ENCODE results near the gene BPIFA3. TPM values are rescaled to one million over a fixed set of nuclear protein-coding genes. Genes with fewer than 3 reads are reported as not detected.

Gene BPIFA3
- total RNA-seq (2021; ENCODE audit: unreplicated experiment), result not detected
- not detected in 2 replicates for polyA plus RNA-seq (2012)
- not detected for Bru-seq, nascent RNA
- not detected for BruChase-seq, experiment 1, labeled RNA remaining after a 6-hour chase
- BruChase-seq, experiment 2, labeled RNA remaining after a 2-hour chase, result not detected
- long read RNA-seq, result 0 reads

- no TSS peak for BruUV-seq (replicated peaks)
- Histone ChIP-seq H3K79me2 (ENCODE audit: insufficient read depth, low read length) (no peaks in the 10 kb centered on the region), H4K20me1 (ENCODE audit: insufficient read depth) (no peaks in the 10 kb centered on the region), H3K9me3 (ENCODE audit: control insufficient read depth in 1 of 2, insufficient read depth in 1 of 2, low read depth in 1 of 2, low read length in 2 of 2) (no peaks in the 10 kb centered on the region), H3K9me2 (ENCODE audit: insufficient read depth) (no peaks in the 10 kb centered on the region), H3K36me3 (ENCODE audit: control insufficient read depth in 1 of 2, insufficient read depth in 2 of 2, low read length in 2 of 2) (no peaks in the 10 kb centered on the region), H3K4me1 (ENCODE audit: control insufficient read depth in 1 of 2, insufficient read depth in 2 of 2, low read length in 2 of 2) (no peaks in the 10 kb centered on the region), H3K4me3 (replicated peaks in 1 of 2; ENCODE audit: low read depth in 1 of 2, low read length in 2 of 2) (no peak within 1 kb of the TSS), H2AFZ (ENCODE audit: low read depth, low read length, poor library complexity, severe bottlenecking) (no peak within 1 kb of the TSS), H3K4me2 (ENCODE audit: low read length) (no peak within 1 kb of the TSS), H3K9ac (ENCODE audit: low read length) (no peak within 1 kb of the TSS), H3K27ac (ENCODE audit: low read depth, low read length) (no peak within 1 kb of the TSS), H3K27me3 (ENCODE audit: insufficient read depth, low read length) (peaks cover 56% of the 10 kb centered on the region)
- RAD21 ChIA-PET (ENCODE audit: low non-redundant PET in 1 of 2, low total read pairs in 2 of 2, uncharacterized antibody in 2 of 2, unreplicated experiment in 2 of 2), result no interaction called here
- POLR2A ChIA-PET, result no interaction called here
- CTCF ChIA-PET, result no interaction called here
- intact Hi-C loops (cut with micrococcal nuclease), result no loop called here
- TF ChIP-seq TCF7L2 (IDR thresholded peaks at IDR 0.05; ENCODE audit: borderline replicate concordance, extremely low read depth, insufficient read depth, insufficient read length) (no peak), CTCF (IDR thresholded peaks at IDR 0.05 in 2 of 3, conservative IDR thresholded peaks at IDR 0.05 in 1 of 3; ENCODE audit: borderline replicate concordance in 1 of 3, insufficient read depth in 1 of 3, low read depth in 2 of 3, low read length in 2 of 3) (no peak), SRF (IDR thresholded peaks at IDR 0.05; ENCODE audit: low read depth) (no peak), POLR2AphosphoS5 (IDR thresholded peaks at IDR 0.05; ENCODE audit: low read depth, low read length) (no peak), CBX3 (IDR thresholded peaks at IDR 0.05; ENCODE audit: low read depth) (no peak), EZH2phosphoT487 (IDR thresholded peaks at IDR 0.05; ENCODE audit: borderline replicate concordance) (no peak), ZNF274 (IDR thresholded peaks at IDR 0.05; ENCODE audit: low read depth, low read length) (no peak)
- no peak for ATAC-seq
- DNase-seq (ENCODE audit: low read depth, low spot score), result no peak
Measured at GRCh38 chr20:33217052-33217451, at the start of gene BPIFA3. Gene BPIFA3 (plus strand): TSS chr20:33217352. CDS start chr20:33217537, 185 bp downstream.

Measured in HCT116 (cell line).